Naive thymus-derived CD4-positive, alpha-beta T cell (primary cell): Measurements from ENCODE around the gene FHIT. TPM values are rescaled to one million over a fixed set of nuclear protein-coding genes. Genes with fewer than 3 reads are reported as not detected.
A peak's percentile ranks its signal among the peaks of the same experiment; 100 is the strongest.
"Not testable (repeated sequence)": the region's sequence is repeated elsewhere in the genome, so short reads cannot be mapped to it uniquely, and the experiment has no call there.

Experiments used
- ATAC-seq: fragments of 150-1000 bp; cut with Tn5 transposase; 2 replicates; pipeline ENCODE4 v1.10.0; 2021; ENCODE audit warnings: mild to moderate bottlenecking, moderate library complexity
- CTCF ChIA-PET: fragments of 350-600 bp; sonication (Branson Sonifier 250); formaldehyde crosslinking; loops from one replicate; lab custom pipeline; 2021; ENCODE audit warnings: antibody characterized with exemption; lab: Charles Lee
- POLR2A ChIA-PET: fragments of 350-600 bp; sonication (Branson Sonifier 250); formaldehyde crosslinking; loops from one replicate; lab custom pipeline; 2021; ENCODE audit warnings: antibody characterized with exemption, inconsistent platforms; lab: Charles Lee
- DNase-seq, 9 donors: peaks; one replicate each; pipeline versions ENCODE4 v3.0.0 to v3.0.0-alpha.2; 2020 to 2022; ENCODE audit warnings: mixed read lengths in 1 of 9
- H3K27ac ChIP-seq: one replicate; pipeline ENCODE4 v1.7.0; 2013; ENCODE audit warnings: mild to moderate bottlenecking, low read depth, low read length, moderate library complexity
- H3K27me3 ChIP-seq, 2 donors: one replicate each; pipeline ENCODE4 v1.7.0; 2013; ENCODE audit warnings: low read length in 2 of 2, mild to moderate bottlenecking in 2 of 2, moderate library complexity in 2 of 2; ENCODE audit not compliant: control insufficient read depth in 2 of 2, insufficient read depth in 2 of 2
- H3K36me3 ChIP-seq, 3 experiments: 1 replicate in 2 of 3; 2 replicates in 1 of 3; pipeline ENCODE4 v1.7.0; 2013; ENCODE audit warnings: low read length in 3 of 3, mild to moderate bottlenecking in 3 of 3, moderate library complexity in 1 of 3; ENCODE audit not compliant: insufficient read depth in 3 of 3, control insufficient read depth in 2 of 3
- H3K4me1 ChIP-seq, 2 donors: one replicate each; pipeline ENCODE4 v1.7.0; 2013; ENCODE audit warnings: low read length in 2 of 2, mild to moderate bottlenecking in 2 of 2, moderate library complexity in 1 of 2; ENCODE audit not compliant: control insufficient read depth in 2 of 2, insufficient read depth in 2 of 2
- H3K4me3 ChIP-seq: 2 replicates; pipeline ENCODE4 v1.7.0; 2013; ENCODE audit warnings: mild to moderate bottlenecking, low read length
- H3K9me3 ChIP-seq, 3 experiments: 1 replicate in 2 of 3; 2 replicates in 1 of 3; pipeline ENCODE4 v1.7.0; 2013; ENCODE audit warnings: low read length in 3 of 3; ENCODE audit not compliant: control insufficient read depth in 2 of 3
- H3K27ac Mint-ChIP-seq, 9 donors: one replicate each; pipeline ENCODE4 v1.8.0; 2020 to 2022; ENCODE audit warnings: mixed read lengths in 9 of 9, mild to moderate bottlenecking in 8 of 9, moderate library complexity in 5 of 9, inconsistent platforms in 2 of 9
- H3K27me3 Mint-ChIP-seq, 5 donors: one replicate each; pipeline ENCODE4 v1.8.0; 2021 to 2022; ENCODE audit warnings: mixed read lengths in 5 of 5, mild to moderate bottlenecking in 1 of 5
- H3K36me3 Mint-ChIP-seq, 5 donors: one replicate each; pipeline ENCODE4 v1.8.0; 2020 to 2022; ENCODE audit warnings: mixed read lengths in 5 of 5, mild to moderate bottlenecking in 3 of 5, inconsistent platforms in 1 of 5
- H3K4me1 Mint-ChIP-seq, 7 donors: one replicate each; pipeline ENCODE4 v1.8.0; 2020 to 2022; ENCODE audit warnings: mixed read lengths in 7 of 7, mild to moderate bottlenecking in 3 of 7, inconsistent platforms in 1 of 7
- H3K4me3 Mint-ChIP-seq, 10 donors: one replicate each; pipeline ENCODE4 v1.8.0; 2020 to 2022; ENCODE audit warnings: mild to moderate bottlenecking in 10 of 10, mixed read lengths in 10 of 10, moderate library complexity in 6 of 10, inconsistent platforms in 2 of 10
- H3K9me3 Mint-ChIP-seq, 11 donors: one replicate each; pipeline ENCODE4 v1.8.0; 2020 to 2022; ENCODE audit warnings: mixed read lengths in 11 of 11, mild to moderate bottlenecking in 4 of 11, inconsistent platforms in 1 of 11, moderate library complexity in 1 of 11
- intact Hi-C, 2 donors: fragments of 100-400 bp; cut with micrococcal nuclease; formaldehyde crosslinking; loops; one replicate each; pipeline ENCODE4 v1.15.1; 2023
- polyA plus RNA-seq, 2 donors: library from polyadenylated mRNA; unstranded; fragments of 300-500 nt; fragmentation: Illumina TruSeq; gene quantifications; one replicate each; pipeline ENCODE4 v1.2.3, GENCODE V29; 2021
- total RNA-seq, 6 experiments: library from RNA in 5 of 6; stranded (reverse) in 5 of 6; gene quantifications; 1 replicate in 5 of 6; 2 replicates in 1 of 6; pipeline ENCODE4 v1.2.3 and lab custom pipeline; 2021 to 2026

The FHIT gene
- total and polyA plus RNA-seq, 7 experiments from 2014 or later, result 51.2 to 230 (median 152) TPM

DNA sequence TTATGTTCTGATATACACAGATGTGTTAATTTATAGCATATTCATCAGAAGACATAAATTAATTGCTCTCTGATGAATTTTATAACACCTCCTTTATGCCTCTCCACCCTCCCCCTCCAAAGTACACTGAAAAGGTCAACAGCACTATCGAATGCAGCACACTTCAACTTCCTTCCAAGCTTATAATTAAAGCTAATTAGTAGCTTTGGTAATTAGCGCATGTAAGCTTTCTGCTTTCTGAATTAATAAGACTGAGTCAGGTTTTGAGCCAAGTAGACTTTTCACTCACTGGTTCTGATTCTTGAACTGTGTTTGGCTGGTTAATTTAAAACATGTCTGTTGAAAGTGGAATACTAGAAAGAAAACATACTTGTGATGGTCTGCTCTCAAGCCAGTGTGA lies 1440.6 kb downstream of the FHIT start:
- peaks cover 0 to 9% (median 0%) of the 10 kb centered on the region in 3 experiments for H3K36me3 ChIP-seq
- no peaks in the 10 kb centered on the region for H3K9me3 ChIP-seq
- POLR2A ChIA-PET, result no interaction called here
- no peaks in the 10 kb centered on the region for H3K4me1 ChIP-seq
- no peaks in the 10 kb centered on the region for H3K27me3 ChIP-seq
- H3K27me3 Mint-ChIP-seq, result no peaks in the 10 kb centered on the region
- CTCF ChIA-PET, result no interaction called here
- peaks cover 0 to 4% (median 0%) of the 10 kb centered on the region in 11 donors for H3K9me3 Mint-ChIP-seq
- ATAC-seq (no peak), DNase-seq (no peak)
- peaks cover 3 to 67% (median 47%) of the 10 kb centered on the region in 5 donors for H3K36me3 Mint-ChIP-seq
- H3K27ac ChIP-seq, result no peak overlapping the region
- H3K4me3 ChIP-seq, result no peak overlapping the region
- H3K4me1 Mint-ChIP-seq, result peaks cover 5 to 83% (median 49%) of the 10 kb centered on the region in 7 donors
- H3K4me3 Mint-ChIP-seq, result no peak overlapping the region
- peak overlapping the region in 5 of 9 donors; percentile 14 to 55 (median 28) for H3K27ac Mint-ChIP-seq
- intact Hi-C loops, result loop anchor here in 1 of 2 donors (1.0 kb wide), 1 partner anchor 598 kb away; no protein-coding TSS in a partner anchor

- H3K36me3 Mint-ChIP-seq, result peaks cover under 1 to 67% (median 43%) of the 10 kb centered on the region in 5 donors
- Histone ChIP-seq H3K4me3 (no peak overlapping the region), H3K9me3 (no peaks in the 10 kb centered on the region), H3K4me1 (no peaks in the 10 kb centered on the region), H3K27ac (no peak overlapping the region), H3K27me3 (no peaks in the 10 kb centered on the region), H3K36me3 (peaks cover 0 to 9% (median 0%) of the 10 kb centered on the region in 3 experiments)
- H3K9me3 Mint-ChIP-seq, result peaks cover 0 to 1% (median 0%) of the 10 kb centered on the region in 11 donors
- intact Hi-C loops, result loop anchor here (1.0 kb wide), 2 partner anchors 235 to 598 kb away; no protein-coding TSS in a partner anchor
- peaks cover 5 to 77% (median 42%) of the 10 kb centered on the region in 7 donors for H3K4me1 Mint-ChIP-seq
- POLR2A ChIA-PET, result no interaction called here
- H3K27me3 Mint-ChIP-seq, result no peaks in the 10 kb centered on the region
- peak overlapping the region in 1 of 10 donors; percentile 2 for H3K4me3 Mint-ChIP-seq
- peak in 2 of 9 donors; percentile 8 to 11 for DNase-seq
- CTCF ChIA-PET, result interaction anchor here (0.6 kb wide), 1 partner anchor 161 kb away, joined by 3 read pairs; no protein-coding TSS in a partner anchor
- ATAC-seq, result no peak
- H3K27ac Mint-ChIP-seq, result peak overlapping the region in 6 of 9 donors; percentile 25 to 84 (median 56)
Observed at GRCh38 chr3:59809710-59810444, 1441.4 kb downstream of the FHIT start.

GRCh38 chr3:59809016-59809415 lies 1442.2 kb downstream of the FHIT start:
- H3K36me3 ChIP-seq, result peaks cover 0 to 10% (median 0%) of the 10 kb centered on the region in 3 experiments
- peaks cover 5 to 79% (median 41%) of the 10 kb centered on the region in 7 donors for H3K4me1 Mint-ChIP-seq
- intact Hi-C loops, result loop anchor here in 1 of 2 donors (1.0 kb wide), 1 partner anchor 234 kb away; no protein-coding TSS in a partner anchor
- H3K4me1 ChIP-seq, result no peaks in the 10 kb centered on the region
- H3K9me3 Mint-ChIP-seq, result peaks cover 0 to 1% (median 0%) of the 10 kb centered on the region in 11 donors
- no peaks in the 10 kb centered on the region for H3K27me3 Mint-ChIP-seq
- no peaks in the 10 kb centered on the region for H3K27me3 ChIP-seq
- ChIA-PET CTCF (interaction anchor here (0.6 kb wide), 1 partner anchor 160 kb away, joined by 3 read pairs; no protein-coding TSS in a partner anchor), POLR2A (no interaction called here)
- ATAC-seq (no peak), DNase-seq (no peak)
- no peak overlapping the region for H3K27ac ChIP-seq
- H3K36me3 Mint-ChIP-seq, result peaks cover 0 to 72% (median 47%) of the 10 kb centered on the region in 5 donors
- peak overlapping the region in 3 of 9 donors; percentile 4 to 16 (median 9) for H3K27ac Mint-ChIP-seq
- H3K4me3 Mint-ChIP-seq, result no peak overlapping the region
- H3K4me3 ChIP-seq, result no peak overlapping the region
- H3K9me3 ChIP-seq, result no peaks in the 10 kb centered on the region

GRCh38 chr3:59808446-59808845 lies 1442.8 kb downstream of the FHIT start:
- Histone ChIP-seq H3K27ac (no peak overlapping the region), H3K9me3 (no peaks in the 10 kb centered on the region), H3K36me3 (peaks cover 0 to 7% (median 0%) of the 10 kb centered on the region in 3 experiments), H3K27me3 (no peaks in the 10 kb centered on the region), H3K4me3 (no peak overlapping the region), H3K4me1 (no peaks in the 10 kb centered on the region)
- ChIA-PET POLR2A (no interaction called here), CTCF (no interaction called here)
- peak overlapping the region in 5 of 9 donors; percentile 4 to 51 (median 16) for H3K27ac Mint-ChIP-seq
- peaks cover 5 to 79% (median 44%) of the 10 kb centered on the region in 7 donors for H3K4me1 Mint-ChIP-seq
- ATAC-seq (no peak), DNase-seq (no peak)
- peaks cover 0 to 74% (median 49%) of the 10 kb centered on the region in 5 donors for H3K36me3 Mint-ChIP-seq
- peaks cover 0 to 1% (median 0%) of the 10 kb centered on the region in 11 donors for H3K9me3 Mint-ChIP-seq
- no peaks in the 10 kb centered on the region for H3K27me3 Mint-ChIP-seq
- intact Hi-C loops, result no loop called here
- peak overlapping the region in 1 of 10 donors; percentile 54 for H3K4me3 Mint-ChIP-seq

GRCh38 chr3:59803268-59803667 lies 1448.0 kb downstream of the FHIT start:
- Mint-ChIP-seq H3K36me3 (peaks cover 0 to 76% (median 60%) of the 10 kb centered on the region in 5 donors), H3K27ac (peak overlapping the region in 2 of 9 donors; percentile 11 to 67), H3K9me3 (peaks cover 0 to 2% (median 0%) of the 10 kb centered on the region in 11 donors), H3K4me1 (peaks cover 5 to 82% (median 56%) of the 10 kb centered on the region in 7 donors), H3K27me3 (no peaks in the 10 kb centered on the region), H3K4me3 (no peak overlapping the region)
- intact Hi-C loops, result no loop called here
- H3K36me3 ChIP-seq, result peaks cover 0 to 13% (median 0%) of the 10 kb centered on the region in 3 experiments
- no peak for ATAC-seq
- H3K4me3 ChIP-seq, result no peak overlapping the region
- POLR2A ChIA-PET, result no interaction called here
- CTCF ChIA-PET, result interaction anchor here (0.5 kb wide), 1 partner anchor 192 kb away, joined by 4 read pairs; no protein-coding TSS in a partner anchor
- no peaks in the 10 kb centered on the region for H3K4me1 ChIP-seq
- H3K9me3 ChIP-seq, result no peaks in the 10 kb centered on the region
- H3K27ac ChIP-seq, result no peak overlapping the region
- no peak for DNase-seq
- no peaks in the 10 kb centered on the region for H3K27me3 ChIP-seq

- H3K4me1 ChIP-seq, H3K27me3 Mint-ChIP-seq, H3K4me3 ChIP-seq, H3K9me3 ChIP-seq, H3K4me3 Mint-ChIP-seq, ATAC-seq, H3K27me3 ChIP-seq, H3K9me3 Mint-ChIP-seq, DNase-seq, POLR2A ChIA-PET, CTCF ChIA-PET, H3K27ac ChIP-seq, intact Hi-C loops: not testable (repeated sequence)
- H3K36me3 Mint-ChIP-seq, result peaks cover 0 to 72% (median 56%) of the 10 kb centered on the region in 5 donors
- peaks cover 0 to 13% (median 0%) of the 10 kb centered on the region in 3 experiments for H3K36me3 ChIP-seq
- peaks cover 5 to 82% (median 57%) of the 10 kb centered on the region in 7 donors for H3K4me1 Mint-ChIP-seq
- H3K27ac Mint-ChIP-seq, result peak overlapping the region in 4 of 9 donors; percentile 11 to 65 (median 42)
Observed at GRCh38 chr3:59802453-59802852, 1448.8 kb downstream of the FHIT start.
